ENCODE results near the gene ZNF177.
A peak's percentile ranks its signal among the peaks of the same experiment; 100 is the strongest.

The ZNF177 gene

DNA sequence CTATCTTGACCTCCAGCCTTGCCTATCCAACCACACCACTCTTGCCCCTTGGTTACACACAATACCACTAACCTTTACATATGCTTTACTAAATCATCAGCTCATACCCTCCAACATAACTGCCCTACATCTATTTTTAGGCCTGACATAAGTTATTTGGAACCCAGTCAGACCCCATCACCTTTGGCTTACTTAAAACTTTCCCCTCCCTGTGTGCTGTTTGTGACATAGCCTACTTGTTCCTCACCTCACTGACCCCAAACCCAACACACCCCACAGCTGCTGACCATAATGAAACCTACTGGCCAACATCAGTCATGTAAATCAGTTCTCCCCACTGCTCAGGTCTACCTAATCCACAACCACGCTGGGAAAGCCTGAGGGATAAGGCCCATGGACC is 67.6 kb downstream of the ZNF177 start:
- DNase-seq (ENCODE audit: low read depth) = no peak

DNA sequence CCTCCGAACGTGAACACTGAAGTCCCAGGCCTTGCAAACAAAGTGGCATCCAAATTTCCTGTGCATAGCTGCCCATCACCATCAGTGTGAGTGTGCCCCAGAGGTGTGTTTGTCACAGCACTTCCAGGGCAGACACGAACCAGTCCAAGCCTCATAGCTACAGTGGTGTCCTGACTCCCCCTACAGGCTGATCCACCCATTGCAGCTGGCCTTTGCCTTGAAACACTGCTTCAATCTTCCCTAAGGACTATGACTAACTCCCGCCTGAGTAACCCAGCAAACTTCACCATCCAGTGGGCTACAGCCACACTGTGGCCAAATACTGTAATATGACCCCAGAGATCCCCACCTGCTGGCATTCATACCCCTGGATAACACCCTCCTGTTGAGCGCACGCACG is 68.7 kb downstream of the ZNF177 start:
- peak; percentile 51 for DNase-seq (ENCODE audit: low read depth)
